Body of pancreas (tissue), 4 donors: ENCODE data around the gene CHST5. TPM values are rescaled to one million over a fixed set of nuclear protein-coding genes. Genes with fewer than 3 reads are reported as not detected.
"Not testable (repeated sequence)": the region's sequence is repeated elsewhere in the genome, so short reads cannot be mapped to it uniquely, and the experiment has no call there.

Experiments
- ATAC-seq: fragments of 150-250 bp; one replicate; pipeline ENCODE4 v1.9.1; 2016
- DNase-seq, 4 donors: peaks; one replicate each; pipeline ENCODE4 v3.0.0-alpha.2; 2019
- H3K27ac ChIP-seq, 4 donors: fragments of 200-600 bp; sonication (generic); 1 replicate in 3 of 4; 2 replicates in 1 of 4; pipeline versions ENCODE4 v1.5.1 to v1.6.1; 2016 to 2019; ENCODE audit warnings: mild to moderate bottlenecking in 1 of 4, mixed read lengths in 1 of 4, moderate library complexity in 1 of 4
- H3K27me3 ChIP-seq, 2 donors: fragments of 200-600 bp; sonication (generic); one replicate each; pipeline ENCODE4 v1.6.0; 2016; ENCODE audit warnings: mild to moderate bottlenecking in 1 of 2
- H3K36me3 ChIP-seq, 2 donors: fragments of 200-600 bp; sonication (generic); replicated peaks in 1 of 2; 2 replicates each; pipeline ENCODE4 v1.5.1; 2016; ENCODE audit warnings: low read depth in 2 of 2; ENCODE audit not compliant: insufficient read depth in 1 of 2
- H3K4me1 ChIP-seq: fragments of 200-600 bp; sonication (generic); one replicate; pipeline ENCODE4 v1.6.0; 2016
- H3K4me3 ChIP-seq, 2 donors: fragments of 200-600 bp; sonication (generic); 1 replicate in 1 of 2; 2 replicates in 1 of 2; pipeline ENCODE4 v1.5.1; 2016 to 2019
- H3K9me3 ChIP-seq, 3 donors: fragments of 200-600 bp; sonication (generic); 1 replicate in 2 of 3; 2 replicates in 1 of 3; pipeline ENCODE4 v1.5.1; 2016
- CTCF ChIP-seq, 7 experiments: fragments of 450-650 bp in 4 of 7; fragments of 200-600 bp in 3 of 7; sonication (generic) in 3 of 7; IDR thresholded peaks; one replicate each; pipeline ENCODE4 v1.5.1; 2016 to 2019; ENCODE audit warnings: antibody characterized with exemption in 7 of 7
- POLR2A ChIP-seq, 3 donors: fragments of 450-650 bp; IDR thresholded peaks; one replicate each; pipeline ENCODE4 v1.6.1; 2016; ENCODE audit warnings: antibody characterized with exemption in 3 of 3, mild to moderate bottlenecking in 2 of 3
- WGBS, 2 donors: methylation state at CpG; one replicate each; pipeline ENCODE4 v1.1.5; 2017; 5-methylcytosine and 5-hydroxymethylcytosine counted together
- intact Hi-C: fragments of 100-400 bp; cut with DNase I; formaldehyde crosslinking; loops from one replicate; pipeline ENCODE4 v1.15.1; 2023
- total RNA-seq, 2 donors: library from RNA; depleted of rRNA; stranded (reverse); fragments of >200 nt; gene quantifications; one replicate each; pipeline ENCODE4 v1.1.0, GENCODE V29; 2016

The CHST5 gene
- total RNA-seq, 2 donors from 2014 or later, result not detected

DNA sequence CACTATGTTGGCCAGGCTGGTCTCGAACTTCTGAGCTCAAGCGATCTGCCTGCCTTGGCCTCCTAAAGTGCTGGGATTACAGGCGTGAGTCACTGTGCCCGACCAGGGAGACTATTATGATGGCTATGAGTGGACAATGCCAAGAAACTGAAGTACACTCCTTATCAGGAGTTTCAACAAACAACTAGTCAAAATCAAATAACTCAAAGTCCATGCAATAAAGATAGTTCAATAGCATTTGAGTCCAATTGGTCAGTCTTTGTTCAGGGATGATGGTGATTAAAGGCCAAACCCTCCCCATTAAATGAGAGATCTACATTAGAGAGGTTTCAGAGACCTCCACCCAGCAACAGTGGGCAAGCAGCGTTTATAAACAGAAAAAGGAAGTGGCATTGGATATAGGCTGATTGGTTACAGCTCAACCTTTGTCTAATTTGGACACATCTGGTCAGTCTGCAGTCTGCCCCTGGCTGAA lies 8.0 kb downstream of the CHST5 start:
- H3K27ac ChIP-seq, result peak overlapping the region in 2 of 4 donors; percentile 15 to 36
- WGBS, 2 donors, result 14 to 28% methylated on average over 3 to 5 of the region's 5 CpGs
- intact Hi-C loops, result no loop called here

GRCh38 chr16:75526032-75526790 lies 9.7 kb downstream of the CHST5 start:
- Histone ChIP-seq H3K9me3 (no peaks in the 10 kb centered on the region), H3K27ac (no peak overlapping the region), H3K4me3 (no peak overlapping the region), H3K4me1 (peaks cover 9% of the 10 kb centered on the region), H3K36me3 (no peaks in the 10 kb centered on the region), H3K27me3 (no peaks in the 10 kb centered on the region)
- DNase-seq, result no peak
- TF ChIP-seq POLR2A (IDR thresholded peaks at IDR 0.05) (no peak), CTCF (IDR thresholded peaks at IDR 0.05) (no peak)
- ATAC-seq, result no peak
- intact Hi-C loops, result no loop called here
- WGBS, 2 donors, result 82 to 89% methylated on average over 5 of the region's 5 CpGs

More for the DNA sequence above, 8.0 kb downstream of the CHST5 start:
- Histone ChIP-seq H3K9me3 (no peaks in the 10 kb centered on the region), H3K4me3 (no peak overlapping the region), H3K4me1 (peaks cover 9% of the 10 kb centered on the region), H3K27me3 (no peaks in the 10 kb centered on the region), H3K36me3 (no peaks in the 10 kb centered on the region)
- ATAC-seq, result peak; percentile 75
- peak; percentile 28 to 52 (median 44) for DNase-seq
- TF ChIP-seq CTCF (IDR thresholded peaks at IDR 0.05), result no peak
- TF ChIP-seq POLR2A (IDR thresholded peaks at IDR 0.05), result no peak

DNA sequence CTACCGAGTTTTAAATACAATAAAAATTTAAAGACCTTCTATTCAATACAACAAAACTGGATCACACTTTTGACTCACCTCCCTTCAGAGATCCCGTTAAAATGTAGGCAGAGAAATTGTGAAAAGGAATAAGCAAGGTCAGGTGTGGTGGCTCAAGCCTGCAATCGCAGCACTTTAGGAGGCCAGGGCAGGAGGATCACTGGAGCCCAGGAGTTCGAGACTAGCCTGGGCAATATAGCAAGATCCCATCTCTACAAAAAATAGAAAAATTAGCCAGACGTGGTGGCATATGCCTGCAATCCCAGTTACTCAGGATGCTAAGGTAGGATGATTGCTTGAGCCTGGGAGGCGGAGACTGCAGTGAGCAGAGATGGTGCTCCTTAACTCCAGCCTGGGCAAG lies 16.7 kb downstream of the CHST5 start:
- Histone ChIP-seq H3K4me1 (peaks cover 10% of the 10 kb centered on the region), H3K27ac (no peak overlapping the region), H3K9me3 (no peaks in the 10 kb centered on the region), H3K36me3 (no peaks in the 10 kb centered on the region), H3K27me3 (no peaks in the 10 kb centered on the region), H3K4me3 (no peak overlapping the region)
- TF ChIP-seq CTCF (IDR thresholded peaks at IDR 0.05) (no peak), POLR2A (IDR thresholded peaks at IDR 0.05) (no peak)
- DNase-seq (no peak), ATAC-seq (no peak)
- intact Hi-C loops, result no loop called here
- WGBS, 2 donors, result 87 to 93% methylated on average over 6 of the region's 6 CpGs

- H3K9me3 ChIP-seq, H3K27me3 ChIP-seq, intact Hi-C loops, H3K4me1 ChIP-seq, H3K36me3 ChIP-seq: not testable (repeated sequence)
- peak overlapping the region; percentile 60 to 90 for H3K4me3 ChIP-seq
- ATAC-seq, result peak; percentile 47
- 2% methylated on average over 19 to 40 of the region's 42 CpGs for WGBS, 2 donors
- peak overlapping the region; percentile 77 to 97 (median 88) for H3K27ac ChIP-seq
- DNase-seq, result peak; percentile 45 to 63 (median 58)
These were observed 19.5 kb downstream of the CHST5 start for GRCh38 chr16:75516189-75516966.

DNA sequence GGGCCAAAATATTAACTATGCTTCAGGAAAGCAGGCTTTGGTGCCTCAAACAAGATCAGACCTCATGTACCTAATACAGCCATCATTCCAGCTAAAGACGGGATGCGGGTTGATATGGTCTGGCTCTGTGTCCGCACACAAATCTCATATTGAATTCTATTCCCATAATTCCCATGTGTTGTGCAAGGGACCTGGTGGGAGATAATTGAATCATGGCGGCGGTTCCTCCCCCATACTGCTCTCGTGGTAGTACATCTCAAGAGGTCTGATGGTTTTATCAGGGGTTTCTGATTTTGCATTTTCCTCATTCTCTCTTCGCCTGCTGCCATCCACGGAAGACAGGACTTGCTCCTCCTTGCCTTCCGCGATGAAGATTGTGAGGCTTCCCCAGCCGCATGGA lies 21.6 kb downstream of the CHST5 start:
- Histone ChIP-seq H3K36me3 (no peaks in the 10 kb centered on the region), H3K9me3 (no peaks in the 10 kb centered on the region), H3K27ac (no peak overlapping the region), H3K27me3 (no peaks in the 10 kb centered on the region), H3K4me3 (no peak overlapping the region), H3K4me1 (peaks cover 10% of the 10 kb centered on the region)
- no peak for DNase-seq
- WGBS, 2 donors, result 93 to 96% methylated on average over 11 of the region's 11 CpGs
- TF ChIP-seq POLR2A (IDR thresholded peaks at IDR 0.05) (no peak), CTCF (IDR thresholded peaks at IDR 0.05) (no peak)
- intact Hi-C loops, result no loop called here
- no peak for ATAC-seq
